DMS53 treated with DMSO at 0.1 percent for 48 hours (cell line): ENCODE results near the gene NXT1.

Experiments used
- DNase-seq: peaks from one replicate; lab custom pipeline; 2025; ENCODE audit not compliant: unreplicated experiment; lab: John Stamatoyannopoulos, UW

The NXT1 gene

DNA sequence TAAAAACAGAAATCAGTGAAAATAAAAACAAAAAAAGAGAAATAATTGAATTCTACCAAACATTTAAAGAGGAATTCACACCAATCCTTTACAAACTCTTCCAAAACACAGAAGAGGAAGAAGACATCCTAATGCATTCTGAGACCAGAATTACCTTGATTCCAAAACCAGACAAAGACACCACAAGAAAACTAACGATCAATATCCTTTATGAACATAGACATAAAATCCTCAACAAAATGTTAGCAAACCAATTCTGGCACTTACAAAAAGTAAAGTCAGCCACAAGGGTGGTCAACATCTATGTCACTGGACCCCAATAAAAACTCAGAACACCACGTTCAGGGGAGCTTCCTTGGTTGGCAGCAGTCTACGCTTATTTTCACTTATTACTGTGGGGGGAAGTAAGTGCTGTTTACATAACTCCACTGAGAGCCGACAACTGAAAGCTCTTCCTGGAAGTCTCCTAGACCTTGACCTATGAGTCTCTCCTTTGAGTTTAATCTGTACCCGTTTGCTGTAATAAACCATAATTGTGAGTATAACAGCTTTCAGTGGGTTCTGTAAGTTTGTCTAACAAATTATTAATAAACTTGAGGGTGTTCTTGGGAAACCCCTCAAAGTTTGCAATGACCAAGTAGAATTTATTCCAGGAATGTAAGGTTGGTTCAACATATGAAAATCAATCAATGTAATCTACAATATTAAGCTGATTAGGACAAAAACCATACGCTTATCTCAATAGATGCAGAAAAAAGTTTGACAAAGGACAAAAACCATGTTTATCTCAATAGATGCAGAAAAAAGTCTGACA lies 35.9 kb downstream of the NXT1 start:
- no peak for DNase-seq

DNA sequence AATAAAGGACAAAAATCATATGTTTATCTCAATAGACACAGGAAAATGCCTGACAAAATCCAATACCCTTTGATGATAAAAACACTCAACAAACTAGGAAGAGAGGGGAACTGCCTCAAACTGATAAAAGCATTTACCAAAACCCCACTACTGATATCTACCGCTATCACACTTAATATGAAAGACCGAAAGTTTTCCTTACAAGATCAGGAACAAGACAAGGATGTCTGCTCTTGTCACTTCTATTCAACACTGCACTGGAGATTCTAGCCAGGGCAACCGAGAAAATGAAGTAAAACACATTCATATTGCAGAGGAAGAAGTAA lies 36.5 kb downstream of the NXT1 start:
- DNase-seq, result no peak

DNA sequence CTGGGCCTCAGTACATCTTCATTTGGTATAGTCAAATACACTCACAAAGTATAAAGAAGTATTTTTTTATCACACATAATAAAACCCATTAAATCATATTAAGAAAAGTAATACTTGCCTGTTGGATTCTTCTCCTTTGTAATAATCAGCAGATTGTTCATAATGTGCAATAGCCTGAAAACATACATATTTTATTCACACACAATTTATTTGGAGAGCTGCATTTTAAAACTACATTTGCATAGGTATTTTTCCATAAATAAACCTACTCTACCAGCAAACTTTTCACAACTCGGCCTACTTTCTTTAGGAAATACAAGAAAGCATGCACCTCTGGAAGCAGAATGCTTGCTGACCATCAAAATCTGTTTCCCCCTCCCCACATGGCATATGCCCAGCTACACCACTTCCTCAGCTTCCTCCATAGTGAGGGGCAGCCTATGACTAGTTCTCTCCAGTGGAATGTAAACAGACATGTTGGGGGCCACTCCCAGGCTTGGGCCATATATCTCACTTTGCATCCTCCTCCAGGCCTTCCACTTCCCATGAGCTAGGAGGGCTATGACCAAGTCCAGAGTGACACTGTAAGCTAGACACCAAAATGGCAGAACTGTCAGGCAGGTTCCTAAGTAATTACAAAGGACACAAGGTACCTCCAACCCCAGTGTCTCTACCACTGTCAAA lies 39.6 kb downstream of the NXT1 start:
- DNase-seq, result no peak

DNA sequence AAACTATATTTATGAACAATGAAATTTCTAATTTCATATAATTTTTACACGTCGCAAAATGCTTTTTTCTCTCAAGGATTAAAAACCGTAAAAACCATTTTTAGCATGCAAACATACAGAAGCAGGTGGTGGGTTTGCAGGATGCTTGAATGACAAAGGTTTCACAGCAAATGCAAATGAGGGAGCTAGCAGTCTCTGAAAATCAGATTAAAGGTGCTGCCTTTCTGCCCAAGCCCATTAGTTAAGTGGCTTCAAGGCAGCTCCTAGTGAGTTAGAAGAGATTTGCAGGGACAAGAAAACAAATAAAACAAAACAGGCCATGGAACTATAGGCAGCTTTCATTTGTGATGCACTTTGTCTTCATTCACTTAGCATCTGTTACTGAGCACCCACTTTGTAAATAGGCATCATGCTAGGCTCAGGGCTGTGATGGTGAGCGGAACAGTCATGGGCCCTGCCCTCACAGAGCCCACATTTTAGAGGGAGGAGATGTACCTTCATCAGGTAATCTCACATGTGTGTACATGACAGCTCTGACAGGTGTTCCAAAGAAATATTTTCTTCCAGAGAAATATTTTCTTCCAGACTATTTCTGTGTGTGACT lies 41.2 kb downstream of the NXT1 start:
- DNase-seq, result no peak

DNA sequence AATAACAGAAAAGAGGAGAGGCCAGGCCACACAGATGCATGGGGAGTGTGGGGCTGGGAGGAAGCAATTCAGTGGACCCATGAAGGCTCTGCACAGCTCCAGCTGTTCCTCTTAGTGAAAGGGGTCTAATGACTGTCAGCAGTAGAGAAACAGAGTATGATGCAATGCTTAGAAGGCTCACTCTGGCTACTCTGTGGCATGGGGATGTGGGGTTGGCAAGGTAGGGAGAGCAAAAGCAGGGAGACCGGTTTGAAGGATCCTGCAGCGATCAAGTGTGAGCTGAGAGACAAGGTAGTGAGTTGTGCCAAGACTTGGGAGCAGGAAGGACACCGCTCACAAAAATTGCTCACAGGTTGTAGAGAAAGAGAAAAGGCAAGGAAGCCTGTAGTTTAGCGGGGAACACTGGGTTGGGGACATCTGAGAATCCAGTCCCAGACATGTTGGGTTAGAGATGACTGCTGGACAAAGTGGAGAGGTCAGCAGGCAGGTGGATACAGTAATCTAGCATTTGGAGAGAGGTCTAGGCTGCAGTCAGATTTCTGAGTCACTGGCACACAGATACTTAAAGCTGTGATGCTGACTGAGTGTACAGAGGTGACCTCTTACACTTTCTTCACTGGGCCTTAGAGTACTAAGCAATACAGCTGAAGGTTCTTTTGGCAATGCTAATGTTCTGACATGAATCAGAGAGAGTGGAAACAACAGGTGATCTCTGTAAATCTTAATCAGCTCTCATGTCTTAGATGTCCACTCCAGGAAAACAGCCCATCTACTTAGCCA lies 43.6 kb downstream of the NXT1 start:
- DNase-seq, result no peak

DNA sequence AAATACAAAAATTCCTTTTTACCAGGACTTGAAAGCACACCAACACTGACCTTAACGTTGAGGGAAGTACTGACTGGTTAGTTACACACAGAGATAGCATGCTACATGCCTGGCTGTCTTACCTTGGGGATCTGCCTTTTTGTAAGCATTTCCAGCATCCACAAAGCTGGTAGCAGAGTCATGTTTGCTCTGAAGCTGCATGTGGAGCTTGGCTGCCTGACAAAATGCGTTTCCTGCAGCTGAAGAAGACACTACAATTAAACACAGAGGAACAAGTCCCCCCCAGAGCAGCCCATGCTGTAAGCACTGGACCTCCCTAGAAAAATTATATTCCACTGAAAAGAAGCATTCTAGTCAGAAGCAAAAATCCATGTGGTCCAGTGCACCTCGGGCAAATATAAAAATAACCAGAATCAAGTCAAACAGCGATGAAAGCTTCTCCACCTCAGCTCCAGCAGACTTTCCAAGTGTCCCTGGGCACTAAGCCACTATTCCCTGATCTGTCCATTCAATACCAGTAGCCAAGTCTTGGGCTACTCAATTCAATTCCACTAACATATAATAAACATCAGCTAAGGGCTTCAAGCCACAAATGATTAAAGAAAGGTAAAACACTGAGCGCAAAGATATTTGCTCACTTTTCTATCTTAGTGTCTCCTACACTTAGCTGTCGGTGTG lies 46.5 kb downstream of the NXT1 start:
- no peak for DNase-seq

DNA sequence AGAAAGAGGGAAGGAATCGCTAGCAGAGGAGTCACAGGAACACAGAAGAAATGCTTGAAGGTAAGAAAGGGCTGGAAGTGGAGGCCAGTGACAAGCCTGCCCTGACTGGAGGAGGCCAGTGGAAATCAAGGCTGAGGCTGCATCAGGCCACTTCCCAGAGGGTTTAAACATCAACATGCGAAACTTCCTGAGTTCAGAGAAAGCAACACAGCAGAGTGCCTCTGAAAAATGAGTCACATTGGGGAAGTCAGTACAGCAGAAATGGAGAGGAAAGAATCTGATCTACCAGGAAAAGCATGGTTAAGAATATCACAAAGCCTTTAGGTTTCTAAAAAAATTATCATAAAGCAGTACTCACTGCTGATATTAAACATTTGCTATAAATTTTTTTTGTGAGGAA lies 47.4 kb downstream of the NXT1 start:
- no peak for DNase-seq

DNA sequence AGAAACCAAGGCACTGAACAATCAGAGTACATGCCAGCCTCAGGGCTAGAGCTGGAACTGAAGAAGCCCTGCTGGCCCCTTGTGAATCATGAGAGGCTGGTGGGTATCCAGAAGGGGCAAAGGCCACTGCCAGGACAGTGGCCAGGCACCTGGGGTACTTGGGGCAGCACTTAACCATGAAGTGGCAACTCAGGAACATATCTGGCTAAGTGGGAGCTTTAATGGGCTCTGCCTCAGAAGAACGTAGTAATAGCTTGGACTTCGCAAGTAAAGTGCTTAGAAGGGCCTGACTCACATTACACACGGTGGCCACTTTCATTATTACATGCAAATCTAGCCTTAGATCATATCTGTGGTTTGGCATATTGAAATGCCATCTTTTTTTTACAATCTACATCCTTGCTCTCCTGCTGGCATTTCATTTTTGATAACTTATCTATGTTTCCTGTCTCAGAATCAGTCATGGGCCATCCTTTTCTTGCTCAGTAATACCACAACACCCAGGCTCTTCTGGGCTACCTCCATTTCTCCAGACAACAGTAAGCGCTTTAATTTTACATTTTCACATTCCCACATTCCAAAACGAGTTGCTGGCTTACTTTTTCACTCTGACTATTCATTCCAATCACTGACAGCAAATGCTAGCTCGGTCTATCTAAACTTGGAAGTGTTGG lies 49.1 kb downstream of the NXT1 start:
- DNase-seq, result no peak

DNA sequence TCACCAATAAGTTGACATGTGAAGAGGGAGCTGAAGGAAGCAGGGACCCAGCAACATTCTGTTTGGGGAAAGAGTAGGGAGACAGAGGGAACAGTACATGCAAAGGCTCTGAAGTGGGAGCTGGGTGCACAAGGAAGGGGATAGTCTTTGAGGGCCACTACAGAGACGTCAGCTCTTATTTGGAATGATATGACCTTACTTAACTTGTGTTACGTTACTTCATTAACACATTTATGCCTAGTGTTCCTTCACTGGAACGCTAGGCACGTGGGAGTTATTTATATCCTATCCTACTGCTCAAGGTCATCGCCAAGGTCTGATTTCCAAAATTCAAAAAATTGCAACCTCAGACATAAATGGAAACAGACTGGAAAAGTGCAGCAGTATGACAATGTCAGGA lies 50.5 kb downstream of the NXT1 start:
- no peak for DNase-seq

DNA sequence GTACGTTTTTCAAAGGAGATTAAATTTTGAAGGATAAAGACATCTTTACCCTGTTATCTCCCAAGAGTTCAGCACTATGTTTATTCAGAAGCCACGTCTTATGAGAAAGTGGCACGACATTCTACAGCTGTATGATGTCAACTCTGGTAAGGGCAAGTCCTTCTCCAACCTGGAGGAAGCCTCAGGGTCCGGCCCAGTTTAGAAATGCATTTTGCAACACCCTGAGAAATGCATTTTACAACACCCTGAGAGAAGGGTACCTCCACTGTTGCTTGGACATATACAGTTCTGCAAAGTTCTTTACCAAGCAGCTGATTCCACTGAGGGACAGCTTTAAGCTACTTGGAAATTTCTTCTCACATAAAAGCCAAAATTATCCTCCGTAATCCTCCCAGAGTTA lies 53.2 kb downstream of the NXT1 start:
- DNase-seq, result no peak

DNA sequence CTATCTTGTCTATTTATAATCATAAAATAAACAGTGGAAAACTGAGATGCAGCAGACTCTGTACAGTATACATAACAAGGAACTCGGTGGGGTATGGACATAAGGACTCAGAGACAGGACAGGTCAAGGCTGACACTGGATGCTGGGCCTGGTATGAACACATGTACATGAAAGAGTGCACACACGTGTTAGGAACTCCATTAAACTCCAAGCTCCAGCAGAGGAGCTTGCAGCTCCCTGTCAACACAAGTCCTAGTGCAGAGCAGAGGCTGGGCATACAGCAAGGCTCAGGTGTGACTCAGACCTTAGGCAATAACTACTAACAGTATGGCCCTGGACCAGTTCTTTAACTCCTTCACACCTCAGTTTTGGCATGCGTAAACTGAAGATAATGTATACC lies 53.6 kb downstream of the NXT1 start:
- no peak for DNase-seq
